NB4 (cell line): ENCODE data around the gene TTLL6.

Source experiments
- CTCF ChIP-seq: IDR thresholded peaks from one replicate; pipeline ENCODE4 v1.5.1; 2012; ENCODE audit warnings: low read depth, low read length
- POLR2A ChIP-seq: IDR thresholded peaks from 2 replicates; pipeline ENCODE4 v1.6.1; 2011; ENCODE audit warnings: mild to moderate bottlenecking; ENCODE audit not compliant: insufficient read length; ENCODE audit errors: extremely low read depth

GRCh38 chr17:48753794-48754499 lies 63.1 kb downstream of the TTLL6 start:
- no peak for TF ChIP-seq POLR2A
- no peak for TF ChIP-seq CTCF
